Activated CD4-positive, alpha-beta T cell treated with anti-CD3 and anti-CD28 coated beads, Interleukin-2, amount 50 U/mL, for 48 hours (primary cell): Measurements from ENCODE around the gene WDR62.

Experiments used
- DNase-seq, 2 experiments: peaks; one replicate each; pipeline ENCODE4 v3.0.0-alpha.2; 2020

The WDR62 gene

GRCh38 chr19:36142496-36142895 is 87.8 kb downstream of the WDR62 start:
- no peak for DNase-seq

GRCh38 chr19:36144624-36145023 is 89.9 kb downstream of the WDR62 start:
- DNase-seq = no peak

- no peak for DNase-seq
These were observed 95.1 kb downstream of the WDR62 start for GRCh38 chr19:36149673-36150406.

- DNase-seq = no peak
These were observed 95.9 kb downstream of the WDR62 start for GRCh38 chr19:36150586-36150985.

- no peak for DNase-seq
These were observed 96.7 kb downstream of the WDR62 start for GRCh38 chr19:36151144-36152018.

- DNase-seq = no peak
These were observed 97.3 kb downstream of the WDR62 start for GRCh38 chr19:36152019-36152351.

- DNase-seq = no peak
These were observed 97.8 kb downstream of the WDR62 start, which contains the start of gene COX7A1 for GRCh38 chr19:36152352-36153091. COX7A1 (minus strand) TSS chr19:36152447; CDS start chr19:36152407, 40 bp downstream.

GRCh38 chr19:36153126-36153525 is 98.4 kb downstream of the WDR62 start:
- DNase-seq = no peak
